Peyer's patch (tissue), 4 donors: ENCODE measurements around the gene RPL29.

Source experiments
- CTCF ChIP-seq, 6 experiments: fragments of 450-650 bp in 4 of 6; fragments of 200-600 bp in 2 of 6; sonication (generic) in 1 of 6; IDR thresholded peaks; one replicate each; pipeline ENCODE4 v1.5.1; 2017 to 2019; ENCODE audit warnings: antibody characterized with exemption in 6 of 6, mild to moderate bottlenecking in 3 of 6, moderate library complexity in 1 of 6
- POLR2A ChIP-seq, 2 donors: fragments of 450-650 bp; IDR thresholded peaks; one replicate each; pipeline ENCODE4 v1.5.1; 2017; ENCODE audit warnings: antibody characterized with exemption in 2 of 2, mild to moderate bottlenecking in 2 of 2, moderate library complexity in 2 of 2

- TF ChIP-seq CTCF (IDR thresholded peaks at IDR 0.05): no peak
- TF ChIP-seq POLR2A (IDR thresholded peaks at IDR 0.05): no peak
Measured at GRCh38 chr3:52032702-52033408, 37.2 kb upstream of the RPL29 start.
